ENCODE data around the gene PRRC2C. TPM values are rescaled to one million over a fixed set of nuclear protein-coding genes. Genes with fewer than 3 reads are reported as not detected.

Gene PRRC2C
- total and polyA plus RNA-seq, 2 experiments from 2014 or later: 47.0 to 88.9 TPM

- H3K36me3 ChIP-seq (ENCODE audit: low read depth): peaks cover 62% of the 10 kb centered on the region
- 94 to 98% methylated on average over 4 of the region's 4 CpGs for WGBS, 2 experiments (ENCODE audit: low coverage in 1 of 2, low lambda C conversion rate in 2 of 2, missing lambda C conversion rate in 2 of 2)
- H3K9ac ChIP-seq: no peak overlapping the region
- no peaks in the 10 kb centered on the region for H3K9me2 ChIP-seq (ENCODE audit: insufficient read depth)
- peaks cover 5% of the 10 kb centered on the region; the same call in 1 of the 2 replicates for H3K4me1 ChIP-seq (ENCODE audit: insufficient read depth)
- H3K4me3 ChIP-seq: no peak overlapping the region
- in situ Hi-C loops (cut with MboI): no loop called here
- no peaks in the 10 kb centered on the region for H3K27me3 ChIP-seq (replicated peaks; ENCODE audit: insufficient read depth)
- TF ChIP-seq EZH2phosphoT487 (IDR thresholded peaks at IDR 0.05; ENCODE audit: insufficient read depth, low read depth): no peak
- no peak for TF ChIP-seq EZH2 (IDR thresholded peaks at IDR 0.05; ENCODE audit: insufficient read depth, poor library complexity, severe bottlenecking)
- no peak overlapping the region for H3K27ac ChIP-seq
- no peaks in the 10 kb centered on the region for H3K9me3 ChIP-seq (ENCODE audit: low read depth)
- no peak for DNase-seq
- H2AFZ ChIP-seq: no peak overlapping the region
- H3K79me2 ChIP-seq (ENCODE audit: insufficient read depth): peaks cover 97% of the 10 kb centered on the region
- H4K20me1 ChIP-seq (ENCODE audit: insufficient read depth): peaks cover 17% of the 10 kb centered on the region; the same call in 1 of the 2 replicates
- H3K4me2 ChIP-seq (ENCODE audit: unreplicated experiment): no peak overlapping the region
- peaks cover 6% of the 10 kb centered on the region for H3F3A ChIP-seq (ENCODE audit: insufficient read depth)
These were observed 30.4 kb downstream of the PRRC2C start for GRCh38 chr1:171515741-171516140.

GRCh38 chr1:171521567-171521966, 36.2 kb downstream of the PRRC2C start:
- DNase-seq: no peak
- Histone ChIP-seq H3K9me3 (ENCODE audit: low read depth) (no peaks in the 10 kb centered on the region), H3K9me2 (ENCODE audit: insufficient read depth) (no peaks in the 10 kb centered on the region), H3K4me1 (ENCODE audit: insufficient read depth) (no peaks in the 10 kb centered on the region), H3K4me2 (ENCODE audit: unreplicated experiment) (no peak overlapping the region), H2AFZ (no peak overlapping the region), H3K27me3 (replicated peaks; ENCODE audit: insufficient read depth) (no peaks in the 10 kb centered on the region), H3K27ac (no peak overlapping the region), H3K9ac (no peak overlapping the region), H3K36me3 (ENCODE audit: low read depth) (peaks cover 88% of the 10 kb centered on the region), H3K79me2 (ENCODE audit: insufficient read depth) (peaks cover 93% of the 10 kb centered on the region), H3F3A (ENCODE audit: insufficient read depth) (0 out of 2 replicates have a peak, but pooled peaks cover 4% of the 10 kb centered on the region), H3K4me3 (no peak overlapping the region), H4K20me1 (ENCODE audit: insufficient read depth) (no peaks in the 10 kb centered on the region)
- no peak for TF ChIP-seq EZH2phosphoT487 (IDR thresholded peaks at IDR 0.05; ENCODE audit: insufficient read depth, low read depth)
- no peak for TF ChIP-seq EZH2 (IDR thresholded peaks at IDR 0.05; ENCODE audit: insufficient read depth, poor library complexity, severe bottlenecking)
- in situ Hi-C loops (cut with MboI): no loop called here
- 55 to 59% methylated on average over 2 of the region's 2 CpGs for WGBS, 2 experiments (ENCODE audit: low coverage in 1 of 2, low lambda C conversion rate in 2 of 2, missing lambda C conversion rate in 2 of 2)

DNA sequence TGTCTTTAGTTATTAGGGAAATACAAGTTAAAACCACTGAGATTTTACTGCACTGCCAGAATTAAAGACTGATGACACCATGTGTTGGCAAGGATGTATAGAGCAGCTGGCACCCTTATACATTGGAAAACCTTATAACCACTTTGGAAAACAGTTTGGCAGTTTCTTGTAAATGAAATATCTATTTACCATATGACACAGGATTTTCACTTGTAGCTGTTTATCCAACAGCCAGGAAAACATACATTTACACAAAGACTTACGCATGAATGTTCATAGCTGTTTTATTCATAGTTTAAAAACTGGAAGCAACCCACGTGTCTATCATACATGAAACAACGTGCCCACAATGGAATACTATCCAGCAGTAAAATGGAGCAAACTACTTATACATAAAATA, 45.3 kb downstream of the PRRC2C start:
- H3K4me2 ChIP-seq (ENCODE audit: unreplicated experiment): no peak overlapping the region
- H3K79me2 ChIP-seq (ENCODE audit: insufficient read depth): peaks cover 68% of the 10 kb centered on the region
- 0 out of 2 replicates have a peak, but pooled peaks cover 2% of the 10 kb centered on the region for H3F3A ChIP-seq (ENCODE audit: insufficient read depth)
- no peak overlapping the region for H2AFZ ChIP-seq
- H3K27me3 ChIP-seq (replicated peaks; ENCODE audit: insufficient read depth): no peaks in the 10 kb centered on the region
- no peaks in the 10 kb centered on the region for H4K20me1 ChIP-seq (ENCODE audit: insufficient read depth)
- H3K9ac ChIP-seq: no peak overlapping the region
- no peak for TF ChIP-seq EZH2phosphoT487 (IDR thresholded peaks at IDR 0.05; ENCODE audit: insufficient read depth, low read depth)
- no peak for TF ChIP-seq EZH2 (IDR thresholded peaks at IDR 0.05; ENCODE audit: insufficient read depth, poor library complexity, severe bottlenecking)
- no peak for DNase-seq
- in situ Hi-C loops (cut with MboI): no loop called here
- peaks cover 80% of the 10 kb centered on the region for H3K36me3 ChIP-seq (ENCODE audit: low read depth)
- H3K9me2 ChIP-seq (ENCODE audit: insufficient read depth): no peaks in the 10 kb centered on the region
- H3K4me3 ChIP-seq: no peak overlapping the region
- 55 to 58% methylated on average over 3 of the region's 3 CpGs for whole genome bisulfite sequencing, 2 experiments (ENCODE audit: low coverage in 1 of 2, low lambda C conversion rate in 2 of 2, missing lambda C conversion rate in 2 of 2)
- no peak overlapping the region for H3K27ac ChIP-seq
- H3K4me1 ChIP-seq (ENCODE audit: insufficient read depth): 0 out of 2 replicates have a peak, but pooled peaks cover 8% of the 10 kb centered on the region
- no peaks in the 10 kb centered on the region for H3K9me3 ChIP-seq (ENCODE audit: low read depth)

DNA sequence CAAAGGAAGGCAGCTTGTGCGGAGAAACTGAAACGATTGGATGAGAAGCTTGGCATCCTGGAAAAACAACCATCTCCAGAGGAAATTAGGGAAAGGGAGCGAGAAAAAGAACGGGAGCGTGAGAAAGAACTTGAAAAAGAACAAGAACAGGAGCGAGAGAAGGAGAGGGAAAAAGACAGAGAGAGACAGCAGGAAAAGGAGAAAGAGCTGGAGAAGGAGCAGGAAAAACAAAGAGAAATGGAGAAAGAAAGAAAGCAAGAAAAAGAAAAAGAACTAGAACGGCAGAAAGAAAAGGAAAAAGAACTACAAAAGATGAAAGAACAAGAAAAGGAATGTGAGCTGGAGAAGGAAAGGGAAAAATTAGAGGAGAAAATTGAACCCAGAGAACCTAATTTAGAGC, 47.2 kb downstream of the PRRC2C start:
- peaks cover 57% of the 10 kb centered on the region for H3K79me2 ChIP-seq (ENCODE audit: insufficient read depth)
- H3K9me2 ChIP-seq (ENCODE audit: insufficient read depth): no peaks in the 10 kb centered on the region
- H3K9me3 ChIP-seq (ENCODE audit: low read depth): no peaks in the 10 kb centered on the region
- H3K27me3 ChIP-seq (replicated peaks; ENCODE audit: insufficient read depth): no peaks in the 10 kb centered on the region
- H2AFZ ChIP-seq: no peak overlapping the region
- in situ Hi-C loops (cut with MboI): no loop called here
- no peak overlapping the region for H3K27ac ChIP-seq
- no peaks in the 10 kb centered on the region for H3F3A ChIP-seq (ENCODE audit: insufficient read depth)
- no peak for TF ChIP-seq EZH2phosphoT487 (IDR thresholded peaks at IDR 0.05; ENCODE audit: insufficient read depth, low read depth)
- no peak for TF ChIP-seq EZH2 (IDR thresholded peaks at IDR 0.05; ENCODE audit: insufficient read depth, poor library complexity, severe bottlenecking)
- peaks cover 91% of the 10 kb centered on the region for H3K36me3 ChIP-seq (ENCODE audit: low read depth)
- DNase-seq: no peak
- no peak overlapping the region for H3K4me3 ChIP-seq
- WGBS, 2 experiments (ENCODE audit: low coverage in 1 of 2, low lambda C conversion rate in 2 of 2, missing lambda C conversion rate in 2 of 2): 79% methylated on average over 7 of the region's 7 CpGs
- no peak overlapping the region for H3K4me2 ChIP-seq (ENCODE audit: unreplicated experiment)
- no peak overlapping the region for H3K9ac ChIP-seq
- H3K4me1 ChIP-seq (ENCODE audit: insufficient read depth): 0 out of 2 replicates have a peak, but pooled peaks cover 8% of the 10 kb centered on the region
- H4K20me1 ChIP-seq (ENCODE audit: insufficient read depth): no peaks in the 10 kb centered on the region

DNA sequence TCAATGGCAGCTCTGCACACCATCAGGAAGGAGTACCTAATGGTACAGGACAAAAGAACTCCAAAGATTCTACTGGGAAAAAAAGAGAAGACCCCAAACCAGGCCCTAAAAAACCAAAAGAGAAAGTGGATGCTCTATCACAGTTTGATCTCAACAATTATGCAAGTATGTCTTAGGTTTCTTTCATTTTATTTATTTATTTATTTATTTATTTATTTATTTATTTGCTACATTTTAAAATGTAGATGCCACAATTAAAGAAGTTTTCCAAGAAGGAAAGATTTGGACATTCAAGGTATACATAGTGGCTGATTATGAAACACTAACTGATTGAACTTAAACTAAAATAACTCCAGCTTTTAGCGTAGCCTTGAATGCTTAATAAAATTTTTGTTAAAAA, 60.2 kb downstream of the PRRC2C start:
- no peak for DNase-seq
- Histone ChIP-seq H3F3A (ENCODE audit: insufficient read depth) (no peaks in the 10 kb centered on the region), H3K79me2 (ENCODE audit: insufficient read depth) (peaks cover 97% of the 10 kb centered on the region), H4K20me1 (ENCODE audit: insufficient read depth) (no peaks in the 10 kb centered on the region), H3K4me1 (ENCODE audit: insufficient read depth) (no peaks in the 10 kb centered on the region), H2AFZ (no peak overlapping the region), H3K9ac (no peak overlapping the region), H3K9me2 (ENCODE audit: insufficient read depth) (no peaks in the 10 kb centered on the region), H3K36me3 (ENCODE audit: low read depth) (peaks cover 68% of the 10 kb centered on the region), H3K27ac (no peak overlapping the region), H3K27me3 (replicated peaks; ENCODE audit: insufficient read depth) (no peaks in the 10 kb centered on the region), H3K9me3 (ENCODE audit: low read depth) (no peaks in the 10 kb centered on the region), H3K4me3 (no peak overlapping the region), H3K4me2 (ENCODE audit: unreplicated experiment) (no peak overlapping the region)
- in situ Hi-C loops (cut with MboI): no loop called here
- 96 to 100% methylated on average over 1 of the region's 1 CpG for WGBS, 2 experiments (ENCODE audit: low coverage in 1 of 2, low lambda C conversion rate in 2 of 2, missing lambda C conversion rate in 2 of 2)
- TF ChIP-seq EZH2 (IDR thresholded peaks at IDR 0.05; ENCODE audit: insufficient read depth, poor library complexity, severe bottlenecking): no peak

Measured in GM23248 (cell line).